ENCODE measurements around the gene TRIM9. TPM values are rescaled to one million over a fixed set of nuclear protein-coding genes. Genes with fewer than 3 reads are reported as not detected.

TRIM9 gene
- total RNA-seq, 4 donors from 2014 or later: 0.84 to 4.7 (median 1.4) TPM

DNA sequence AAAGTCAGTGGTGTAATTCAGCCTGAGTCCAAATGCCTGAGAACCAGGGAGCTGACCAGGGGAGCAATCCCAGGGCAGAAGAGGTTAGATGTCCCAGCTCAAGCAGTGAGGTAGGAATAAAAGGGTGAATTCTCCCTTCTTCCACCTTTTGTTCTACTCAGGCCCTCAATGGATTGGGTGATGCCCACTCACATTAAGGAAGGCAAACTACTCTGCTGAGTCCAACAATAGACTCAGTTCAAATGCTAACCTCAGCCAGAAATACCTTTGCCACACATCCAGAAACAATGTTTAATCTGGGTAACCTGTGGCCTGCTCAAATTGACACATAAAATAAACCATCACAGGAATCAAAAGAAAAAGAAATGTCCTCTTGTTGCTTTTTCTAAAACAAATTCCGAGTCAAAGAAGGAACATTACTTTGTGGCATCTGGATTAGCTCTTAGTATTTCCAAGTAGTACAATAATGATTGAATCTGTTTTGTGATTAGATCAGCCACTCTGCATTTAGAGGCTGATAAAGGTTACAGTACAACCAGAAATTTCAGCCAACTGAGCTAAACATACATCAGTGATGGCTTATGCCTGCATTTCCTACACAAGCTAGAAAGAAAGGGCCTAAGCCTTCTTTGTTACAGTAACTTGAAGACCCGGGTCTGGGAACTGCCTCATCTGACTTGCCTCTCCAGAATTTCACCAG, 43.6 kb upstream of the TRIM9 start:
- Histone ChIP-seq H3K4me3 (no peak overlapping the region), H3K36me3 (no peaks in the 10 kb centered on the region), H3K9me3 (peaks cover 0 to 10% (median 0%) of the 10 kb centered on the region in 3 donors), H3K27me3 (no peaks in the 10 kb centered on the region), H3K4me1 (peaks cover 0 to 9% (median 0%) of the 10 kb centered on the region in 3 donors), H3K27ac (no peak overlapping the region)
- TF ChIP-seq POLR2A (IDR thresholded peaks at IDR 0.05): no peak
- no peak for TF ChIP-seq EP300 (IDR thresholded peaks at IDR 0.05)
- TF ChIP-seq, protein P1, sequence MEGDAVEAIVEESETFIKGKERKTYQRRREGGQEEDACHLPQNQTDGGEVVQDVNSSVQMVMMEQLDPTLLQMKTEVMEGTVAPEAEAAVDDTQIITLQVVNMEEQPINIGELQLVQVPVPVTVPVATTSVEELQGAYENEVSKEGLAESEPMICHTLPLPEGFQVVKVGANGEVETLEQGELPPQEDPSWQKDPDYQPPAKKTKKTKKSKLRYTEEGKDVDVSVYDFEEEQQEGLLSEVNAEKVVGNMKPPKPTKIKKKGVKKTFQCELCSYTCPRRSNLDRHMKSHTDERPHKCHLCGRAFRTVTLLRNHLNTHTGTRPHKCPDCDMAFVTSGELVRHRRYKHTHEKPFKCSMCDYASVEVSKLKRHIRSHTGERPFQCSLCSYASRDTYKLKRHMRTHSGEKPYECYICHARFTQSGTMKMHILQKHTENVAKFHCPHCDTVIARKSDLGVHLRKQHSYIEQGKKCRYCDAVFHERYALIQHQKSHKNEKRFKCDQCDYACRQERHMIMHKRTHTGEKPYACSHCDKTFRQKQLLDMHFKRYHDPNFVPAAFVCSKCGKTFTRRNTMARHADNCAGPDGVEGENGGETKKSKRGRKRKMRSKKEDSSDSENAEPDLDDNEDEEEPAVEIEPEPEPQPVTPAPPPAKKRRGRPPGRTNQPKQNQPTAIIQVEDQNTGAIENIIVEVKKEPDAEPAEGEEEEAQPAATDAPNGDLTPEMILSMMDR (IDR thresholded peaks at IDR 0.05): no peak
- TF ChIP-seq POLR2AphosphoS5 (IDR thresholded peaks at IDR 0.05): no peak
- WGBS, 2 donors (ENCODE audit: low coverage in 1 of 2): 15 to 32% methylated on average over 2 of the region's 2 CpGs
- no peak for ATAC-seq

DNA sequence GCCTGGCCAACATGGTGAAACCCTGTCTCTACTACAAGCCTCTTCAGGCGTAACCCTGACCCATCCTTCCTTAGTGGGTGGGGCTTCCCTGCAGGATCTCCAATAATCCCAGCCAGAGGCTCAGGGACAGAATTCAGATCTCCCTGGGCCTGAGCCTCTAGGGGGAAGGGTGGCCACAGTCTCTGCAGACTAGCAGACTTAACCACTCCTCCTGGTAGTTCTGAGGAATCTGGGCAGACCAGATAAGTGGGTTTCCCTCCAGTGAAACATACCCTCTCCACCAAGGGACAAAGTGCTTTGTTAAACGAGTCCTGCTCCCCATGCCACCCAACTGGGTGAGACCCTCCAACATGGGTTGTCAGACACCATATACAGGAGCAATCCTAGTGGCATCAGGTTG, 36.6 kb upstream of the TRIM9 start:
- Histone ChIP-seq H3K4me3 (no peak overlapping the region), H3K27me3 (peaks cover 9% of the 10 kb centered on the region), H3K9me3 (peaks cover 0 to 16% (median 0%) of the 10 kb centered on the region in 3 donors), H3K4me1 (no peaks in the 10 kb centered on the region), H3K36me3 (no peaks in the 10 kb centered on the region), H3K27ac (no peak overlapping the region)
- no CpG with 5 or more reads among the region's 2 CpGs for WGBS, 2 donors (ENCODE audit: low coverage in 1 of 2)
- no peak for ATAC-seq
- TF ChIP-seq POLR2A (IDR thresholded peaks at IDR 0.05): no peak
- TF ChIP-seq, protein P1 (IDR thresholded peaks at IDR 0.05): no peak
- TF ChIP-seq POLR2AphosphoS5 (IDR thresholded peaks at IDR 0.05): no peak
- no peak for TF ChIP-seq EP300 (IDR thresholded peaks at IDR 0.05)

DNA sequence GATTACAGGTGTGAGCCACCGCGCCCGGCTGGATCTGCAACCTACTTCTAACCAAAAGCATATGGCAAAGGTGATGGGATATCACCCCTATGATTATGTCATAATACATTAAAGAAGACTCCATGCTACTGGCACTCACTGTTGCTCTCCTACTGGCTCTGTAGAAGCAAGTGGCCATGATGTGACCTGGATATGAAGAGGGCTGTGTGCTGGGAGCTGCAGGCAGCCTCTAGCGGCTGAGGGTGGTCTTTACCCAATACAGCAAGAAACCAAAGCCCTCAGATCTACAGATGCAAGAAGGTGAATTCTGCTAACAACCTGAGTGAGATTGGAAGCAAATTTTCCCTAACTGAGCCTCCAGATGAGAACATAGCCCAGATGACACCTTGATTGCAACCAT, 34.2 kb upstream of the TRIM9 start:
- peaks cover 9% of the 10 kb centered on the region for H3K27me3 ChIP-seq
- H3K4me1 ChIP-seq: no peaks in the 10 kb centered on the region
- no peak overlapping the region for H3K27ac ChIP-seq
- no peak overlapping the region for H3K4me3 ChIP-seq
- TF ChIP-seq, protein P1 (IDR thresholded peaks at IDR 0.05): no peak
- no peak for TF ChIP-seq POLR2AphosphoS5 (IDR thresholded peaks at IDR 0.05)
- no peak for TF ChIP-seq EP300 (IDR thresholded peaks at IDR 0.05)
- TF ChIP-seq POLR2A (IDR thresholded peaks at IDR 0.05): no peak
- no peaks in the 10 kb centered on the region for H3K36me3 ChIP-seq
- no peak for ATAC-seq
- peaks cover 0 to 10% (median 0%) of the 10 kb centered on the region in 3 donors for H3K9me3 ChIP-seq
- WGBS, 2 donors (ENCODE audit: low coverage in 1 of 2): 80 to 96% methylated on average over 1 to 3 of the region's 4 CpGs

DNA sequence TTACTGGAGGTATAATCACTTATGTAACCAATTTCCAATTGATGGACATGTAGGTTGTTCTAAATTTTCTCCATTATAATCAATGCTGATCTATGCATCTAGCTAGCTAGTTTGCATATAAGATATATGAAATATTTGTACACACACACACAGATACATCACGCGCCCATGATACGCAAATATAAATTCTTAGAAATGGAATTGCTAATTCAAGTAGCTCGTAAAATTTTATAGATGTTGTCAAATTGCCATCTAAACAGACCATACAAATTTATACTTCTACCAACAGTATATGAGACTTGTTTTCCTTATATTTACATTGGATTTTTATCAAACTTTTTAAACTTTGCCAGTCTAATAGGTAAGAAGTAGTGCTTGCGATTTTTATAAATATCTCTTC, 29.1 kb upstream of the TRIM9 start:
- no peaks in the 10 kb centered on the region for H3K9me3 ChIP-seq
- WGBS, 2 donors (ENCODE audit: low coverage in 1 of 2): 95 to 99% methylated on average over 5 of the region's 5 CpGs
- H3K4me1 ChIP-seq: peaks cover 0 to 8% (median 0%) of the 10 kb centered on the region in 3 donors
- TF ChIP-seq EP300 (IDR thresholded peaks at IDR 0.05): no peak
- no peaks in the 10 kb centered on the region for H3K27me3 ChIP-seq
- H3K27ac ChIP-seq: no peak overlapping the region
- no peaks in the 10 kb centered on the region for H3K36me3 ChIP-seq
- no peak for ATAC-seq
- H3K4me3 ChIP-seq: no peak overlapping the region

DNA sequence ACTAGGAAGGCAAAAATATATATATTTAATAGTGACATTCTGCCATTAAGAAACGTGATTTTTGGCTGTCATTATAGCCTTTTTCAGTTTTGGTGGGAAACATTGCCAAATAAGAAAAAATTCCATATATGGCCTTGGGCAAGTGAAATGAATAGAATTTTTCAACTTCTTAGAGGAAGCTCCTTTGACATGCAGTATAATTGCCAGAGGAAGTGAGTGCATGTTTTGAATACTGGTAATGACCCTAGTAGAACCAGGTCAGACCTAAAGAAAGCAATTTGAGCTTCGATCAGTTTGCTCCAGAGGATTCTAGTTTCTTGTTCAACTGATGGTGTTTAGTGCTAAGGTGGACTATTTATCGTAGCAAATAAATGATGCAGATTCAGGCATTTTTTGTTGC, 26.2 kb upstream of the TRIM9 start:
- no peaks in the 10 kb centered on the region for H3K9me3 ChIP-seq
- TF ChIP-seq, protein P1 (IDR thresholded peaks at IDR 0.05): no peak
- no peak for TF ChIP-seq POLR2AphosphoS5 (IDR thresholded peaks at IDR 0.05)
- TF ChIP-seq POLR2A (IDR thresholded peaks at IDR 0.05): no peak
- no peak for TF ChIP-seq EP300 (IDR thresholded peaks at IDR 0.05)
- no peak overlapping the region for H3K27ac ChIP-seq
- H3K36me3 ChIP-seq: no peaks in the 10 kb centered on the region
- peaks cover 0 to 8% (median 0%) of the 10 kb centered on the region in 3 donors for H3K4me1 ChIP-seq
- H3K27me3 ChIP-seq: no peaks in the 10 kb centered on the region
- no peak overlapping the region for H3K4me3 ChIP-seq
- WGBS, 2 donors (ENCODE audit: low coverage in 1 of 2): 30 to 52% methylated on average over 3 of the region's 3 CpGs
- ATAC-seq: no peak
